Left ventricle myocardium inferior (tissue), 1 donor: Measurements from ENCODE around the gene AATK. TPM values are rescaled to one million over a fixed set of nuclear protein-coding genes. Genes with fewer than 3 reads are reported as not detected.

Experiments used
- DNase-seq: peaks from one replicate; pipeline ENCODE4 v3.0.0-alpha.2; 2020
- H3K27ac ChIP-seq: fragments of 200-600 bp; replicated peaks from 2 replicates; pipeline ENCODE4 v1.8.0; 2021
- H3K27me3 ChIP-seq: fragments of 200-600 bp; 2 replicates; pipeline ENCODE4 v1.8.0; 2021; ENCODE audit warnings: low read depth
- H3K36me3 ChIP-seq: fragments of 200-600 bp; 2 replicates; pipeline ENCODE4 v1.8.0; 2021
- H3K4me1 ChIP-seq: fragments of 200-600 bp; 2 replicates; pipeline ENCODE4 v1.8.0; 2021
- H3K4me3 ChIP-seq: fragments of 200-600 bp; 2 replicates; pipeline ENCODE4 v1.8.0; 2021; ENCODE audit warnings: mild to moderate bottlenecking, moderate library complexity
- H3K9me3 ChIP-seq: fragments of 200-600 bp; replicated peaks from 2 replicates; pipeline ENCODE4 v1.8.0; 2021
- intact Hi-C: fragments of 100-400 bp; cut with micrococcal nuclease; formaldehyde crosslinking; loops from one replicate; pipeline ENCODE4 v1.11.0; 2022
- total RNA-seq: library from RNA; stranded (reverse); fragmentation: NEBNext Ultra II Directional; extraction: Animal tissue kit (Norgen Biotek cat#: 25700); gene quantifications from one replicate; pipeline ENCODE4 v1.2.1, GENCODE V29; 2021
- TF ChIP-seq, protein P1 (sequence below): fragments of 200-600 bp; IDR thresholded peaks from 2 replicates; pipeline ENCODE4 v1.8.0; 2021; ENCODE audit warnings: antibody characterized with exemption, mild to moderate bottlenecking, borderline replicate concordance
- donor health status: DM: no; HTN: yes; CAD: no; lungs with severe emphysema.

AATK gene
- total RNA-seq, 1 donor from 2014 or later, result 2.3 TPM

DNA sequence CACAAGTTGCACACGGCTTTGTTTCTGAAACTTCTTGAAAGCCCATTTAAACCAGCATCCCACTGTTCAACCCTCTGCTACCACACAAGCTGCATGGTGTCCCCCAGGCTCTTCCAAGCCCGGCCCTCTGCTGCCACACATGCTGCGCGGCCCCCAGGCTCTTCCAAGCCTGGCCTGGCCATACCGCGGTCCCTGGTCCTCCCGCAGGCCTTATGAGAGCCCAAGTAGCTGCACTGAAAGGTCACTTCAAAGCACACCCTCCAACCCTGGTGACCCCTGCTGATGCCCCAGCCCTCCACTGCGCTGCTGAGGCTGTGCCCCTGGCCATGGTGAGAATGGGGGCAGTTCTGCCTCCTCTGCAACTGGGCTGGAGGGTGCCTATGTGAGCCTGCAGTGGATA is 26.6 kb downstream of the AATK start:
- no peaks in the 10 kb centered on the region for H3K9me3 ChIP-seq
- no peak overlapping the region for H3K4me3 ChIP-seq
- no peaks in the 10 kb centered on the region for H3K27me3 ChIP-seq
- no peak for DNase-seq
- no peaks in the 10 kb centered on the region for H3K36me3 ChIP-seq
- TF ChIP-seq, protein P1, sequence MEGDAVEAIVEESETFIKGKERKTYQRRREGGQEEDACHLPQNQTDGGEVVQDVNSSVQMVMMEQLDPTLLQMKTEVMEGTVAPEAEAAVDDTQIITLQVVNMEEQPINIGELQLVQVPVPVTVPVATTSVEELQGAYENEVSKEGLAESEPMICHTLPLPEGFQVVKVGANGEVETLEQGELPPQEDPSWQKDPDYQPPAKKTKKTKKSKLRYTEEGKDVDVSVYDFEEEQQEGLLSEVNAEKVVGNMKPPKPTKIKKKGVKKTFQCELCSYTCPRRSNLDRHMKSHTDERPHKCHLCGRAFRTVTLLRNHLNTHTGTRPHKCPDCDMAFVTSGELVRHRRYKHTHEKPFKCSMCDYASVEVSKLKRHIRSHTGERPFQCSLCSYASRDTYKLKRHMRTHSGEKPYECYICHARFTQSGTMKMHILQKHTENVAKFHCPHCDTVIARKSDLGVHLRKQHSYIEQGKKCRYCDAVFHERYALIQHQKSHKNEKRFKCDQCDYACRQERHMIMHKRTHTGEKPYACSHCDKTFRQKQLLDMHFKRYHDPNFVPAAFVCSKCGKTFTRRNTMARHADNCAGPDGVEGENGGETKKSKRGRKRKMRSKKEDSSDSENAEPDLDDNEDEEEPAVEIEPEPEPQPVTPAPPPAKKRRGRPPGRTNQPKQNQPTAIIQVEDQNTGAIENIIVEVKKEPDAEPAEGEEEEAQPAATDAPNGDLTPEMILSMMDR, result no peak
- peaks cover 9% of the 10 kb centered on the region for H3K4me1 ChIP-seq
- no peak overlapping the region for H3K27ac ChIP-seq
- intact Hi-C loops, result no loop called here

DNA sequence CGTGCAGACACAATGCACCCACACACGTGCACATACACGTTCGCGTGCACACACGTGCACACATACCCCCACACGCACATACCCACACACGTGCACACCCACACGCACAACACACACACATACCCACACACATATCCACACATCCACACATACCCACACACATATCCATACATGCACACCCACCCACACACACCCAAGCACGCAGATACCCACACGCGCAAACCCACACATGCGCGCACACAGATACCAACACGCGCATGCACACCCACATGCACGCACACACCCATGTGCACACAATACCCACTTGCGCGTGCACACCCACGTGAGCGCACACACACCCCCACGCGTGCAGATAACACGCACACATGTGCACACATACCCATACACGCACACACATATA is 27.5 kb downstream of the AATK start:
- no peaks in the 10 kb centered on the region for H3K9me3 ChIP-seq
- DNase-seq, result no peak
- H3K27me3 ChIP-seq, result no peaks in the 10 kb centered on the region
- no peak overlapping the region for H3K4me3 ChIP-seq
- peaks cover 9% of the 10 kb centered on the region for H3K4me1 ChIP-seq
- TF ChIP-seq, protein P1, result no peak
- intact Hi-C loops, result no loop called here
- H3K27ac ChIP-seq, result no peak overlapping the region
- no peaks in the 10 kb centered on the region for H3K36me3 ChIP-seq

- TF ChIP-seq, protein P1, result no peak
- Histone ChIP-seq H3K4me3 (no peak overlapping the region), H3K4me1 (peaks cover 8% of the 10 kb centered on the region), H3K9me3 (no peaks in the 10 kb centered on the region), H3K27me3 (no peaks in the 10 kb centered on the region), H3K27ac (no peak overlapping the region), H3K36me3 (no peaks in the 10 kb centered on the region)
- intact Hi-C loops, result no loop called here
- DNase-seq, result no peak
Observed at GRCh38 chr17:81138083-81138482, 27.9 kb downstream of the AATK start.

- H3K36me3 ChIP-seq, result no peaks in the 10 kb centered on the region
- no peak for DNase-seq
- no peaks in the 10 kb centered on the region for H3K4me1 ChIP-seq
- TF ChIP-seq, protein P1, result no peak
- no peaks in the 10 kb centered on the region for H3K9me3 ChIP-seq
- intact Hi-C loops, result no loop called here
- no peak overlapping the region for H3K4me3 ChIP-seq
- no peaks in the 10 kb centered on the region for H3K27me3 ChIP-seq
- H3K27ac ChIP-seq, result no peak overlapping the region
Observed at GRCh38 chr17:81137248-81137647, 28.8 kb downstream of the AATK start.

DNA sequence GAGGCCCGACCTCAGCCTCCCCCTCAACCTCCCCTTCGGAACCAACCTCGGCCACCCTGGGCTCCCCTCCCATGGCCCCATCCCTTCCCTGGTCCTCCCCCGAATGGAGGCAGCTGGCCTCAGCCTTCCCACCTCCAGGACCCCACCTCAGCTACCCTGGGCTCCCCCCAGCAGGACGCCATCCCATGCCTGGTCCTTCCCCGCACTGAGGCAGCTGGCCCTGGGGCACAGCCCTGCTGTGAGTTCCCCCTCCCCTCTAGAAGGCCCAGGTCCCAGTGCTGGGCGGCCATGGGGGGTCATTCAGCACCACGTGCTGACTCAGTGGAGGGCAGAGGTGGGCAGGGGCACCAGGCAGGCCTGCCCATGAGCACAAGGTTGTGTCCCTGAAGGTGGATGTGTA is 29.7 kb downstream of the AATK start:
- Histone ChIP-seq H3K27ac (no peak overlapping the region), H3K27me3 (no peaks in the 10 kb centered on the region), H3K4me3 (no peak overlapping the region), H3K4me1 (no peaks in the 10 kb centered on the region), H3K9me3 (no peaks in the 10 kb centered on the region), H3K36me3 (no peaks in the 10 kb centered on the region)
- TF ChIP-seq, protein P1, result no peak
- DNase-seq, result no peak
- intact Hi-C loops, result no loop called here
